H9 (cell line): ENCODE measurements around the gene SPSB3. TPM values are rescaled to one million over a fixed set of nuclear protein-coding genes. Genes with fewer than 3 reads are reported as not detected.

Source experiments
- DNase-seq: peaks from one replicate; pipeline ENCODE4 v3.0.0-alpha.2; 2017
- H2AFZ ChIP-seq: one replicate; pipeline ENCODE4 v1.6.1; 2013; ENCODE audit warnings: mild to moderate bottlenecking, low read length, control low read depth, moderate library complexity
- H2AK5ac ChIP-seq: 2 replicates; pipeline ENCODE4 v1.6.1; 2013; ENCODE audit warnings: low read length, control low read depth, mixed read lengths; ENCODE audit not compliant: insufficient read length
- H2BK120ac ChIP-seq: one replicate; pipeline ENCODE4 v1.6.1; 2013; ENCODE audit warnings: low read depth, mild to moderate bottlenecking, low read length, control low read depth, inconsistent platforms; ENCODE audit not compliant: poor library complexity, severe bottlenecking
- H2BK12ac ChIP-seq: 2 replicates; pipeline ENCODE4 v1.6.1; 2013; ENCODE audit warnings: low read length, control low read depth, mixed read lengths, low read depth; ENCODE audit not compliant: insufficient read length
- H2BK15ac ChIP-seq: 2 replicates; pipeline ENCODE4 v1.6.1; 2013; ENCODE audit warnings: low read depth, low read length, control low read depth
- H2BK20ac ChIP-seq: one replicate; pipeline ENCODE4 v1.6.1; 2013; ENCODE audit warnings: low read depth, mild to moderate bottlenecking, low read length, control low read depth, inconsistent platforms; ENCODE audit not compliant: poor library complexity, severe bottlenecking
- H2BK5ac ChIP-seq: 2 replicates; pipeline ENCODE4 v1.6.1; 2013; ENCODE audit warnings: low read length, control low read depth, mixed read lengths; ENCODE audit not compliant: insufficient read length
- H3K14ac ChIP-seq: 2 replicates; pipeline ENCODE4 v1.6.1; 2013; ENCODE audit warnings: low read length, control low read depth; ENCODE audit not compliant: insufficient read depth
- H3K18ac ChIP-seq: 2 replicates; pipeline ENCODE4 v1.6.1; 2013; ENCODE audit warnings: low read depth, mild to moderate bottlenecking, mixed read lengths, low read length, control low read depth; ENCODE audit not compliant: insufficient read length
- H3K23ac ChIP-seq: 2 replicates; pipeline ENCODE4 v1.6.1; 2013; ENCODE audit warnings: low read length, control low read depth, mixed read lengths, low read depth; ENCODE audit not compliant: insufficient read length
- H3K23me2 ChIP-seq: 2 replicates; pipeline ENCODE4 v1.6.1; 2013; ENCODE audit warnings: low read depth, mild to moderate bottlenecking, mixed read lengths, low read length, control low read depth; ENCODE audit not compliant: insufficient read length, poor library complexity, severe bottlenecking
- H3K27ac ChIP-seq: 2 replicates; pipeline ENCODE4 v1.5.1; 2013; ENCODE audit warnings: low read length, control low read depth, mixed read lengths, low read depth; ENCODE audit not compliant: insufficient read length
- H3K27me3 ChIP-seq: 2 replicates; pipeline ENCODE4 v1.6.1; 2013; ENCODE audit warnings: low read length, control low read depth, inconsistent platforms; ENCODE audit not compliant: insufficient read depth
- H3K4ac ChIP-seq: 2 replicates; pipeline ENCODE4 v1.6.1; 2013; ENCODE audit warnings: low read depth, mild to moderate bottlenecking, control low read depth, inconsistent platforms, low read length, moderate library complexity
- H3K4me1 ChIP-seq: 2 replicates; pipeline ENCODE4 v1.6.1; 2013; ENCODE audit warnings: low read length, control low read depth, inconsistent platforms; ENCODE audit not compliant: insufficient read depth
- H3K4me2 ChIP-seq: 2 replicates; pipeline ENCODE4 v1.6.1; 2013; ENCODE audit warnings: low read length, control low read depth, mixed read lengths; ENCODE audit not compliant: insufficient read length, insufficient read depth
- H3K56ac ChIP-seq: 2 replicates; pipeline ENCODE4 v1.6.1; 2013; ENCODE audit warnings: low read depth, mild to moderate bottlenecking, mixed read lengths, low read length, control low read depth; ENCODE audit not compliant: insufficient read length
- H3K79me1 ChIP-seq: 2 replicates; pipeline ENCODE4 v1.6.1; 2013; ENCODE audit warnings: low read depth, mild to moderate bottlenecking, moderate library complexity, low read length, control low read depth, inconsistent platforms; ENCODE audit not compliant: insufficient read depth, poor library complexity, severe bottlenecking
- H3K79me2 ChIP-seq: 2 replicates; pipeline ENCODE4 v1.6.1; 2013; ENCODE audit warnings: low read length, control low read depth, inconsistent platforms; ENCODE audit not compliant: insufficient read depth
- H3K9ac ChIP-seq: 2 replicates; pipeline ENCODE4 v1.6.1; 2013; ENCODE audit warnings: low read length, control low read depth, mixed read lengths; ENCODE audit not compliant: insufficient read length; ENCODE audit errors: extremely low read depth
- H3K9me3 ChIP-seq: one replicate; pipeline ENCODE4 v1.6.1; 2013; ENCODE audit warnings: low read depth, low read length, inconsistent platforms; ENCODE audit not compliant: control insufficient read depth
- H3T11ph ChIP-seq: one replicate; pipeline ENCODE4 v1.6.1; 2013; ENCODE audit warnings: mild to moderate bottlenecking, low read length, control low read depth, inconsistent platforms
- H4K20me1 ChIP-seq: one replicate; pipeline ENCODE4 v1.6.1; 2013; ENCODE audit not compliant: control insufficient read depth, insufficient read length, insufficient read depth
- H4K5ac ChIP-seq: 2 replicates; pipeline ENCODE4 v1.6.1; 2013; ENCODE audit warnings: low read depth, mild to moderate bottlenecking, mixed read lengths, low read length, control low read depth; ENCODE audit not compliant: insufficient read length
- H4K8ac ChIP-seq: replicated peaks from 2 replicates; pipeline ENCODE4 v1.6.1; 2013; ENCODE audit warnings: low read length, control low read depth, mixed read lengths, low read depth; ENCODE audit not compliant: insufficient read length
- H4K91ac ChIP-seq: 2 replicates; pipeline ENCODE4 v1.6.1; 2013; ENCODE audit warnings: low read depth, mild to moderate bottlenecking, moderate library complexity, mixed read lengths, low read length, control low read depth; ENCODE audit not compliant: insufficient read length
- H3K27ac Mint-ChIP-seq, 3 experiments: 2 replicates in 2 of 3; 3 replicates in 1 of 3; pipeline ENCODE4 v1.8.0; 2020 to 2021; ENCODE audit warnings: mixed read lengths in 3 of 3, mild to moderate bottlenecking in 1 of 3, moderate library complexity in 1 of 3
- H3K27me3 Mint-ChIP-seq: 2 replicates; pipeline ENCODE4 v1.8.0; 2021; ENCODE audit warnings: low read depth, mild to moderate bottlenecking, moderate library complexity, mixed read lengths
- H3K36me3 Mint-ChIP-seq, 3 experiments: 2 replicates in 2 of 3; 3 replicates in 1 of 3; pipeline ENCODE4 v1.8.0; 2020 to 2021; ENCODE audit warnings: low read depth in 3 of 3, mixed read lengths in 3 of 3; ENCODE audit not compliant: insufficient read depth in 1 of 3
- H3K4me1 Mint-ChIP-seq, 2 experiments: 2 replicates each; pipeline ENCODE4 v1.8.0; 2020; ENCODE audit warnings: mixed read lengths in 2 of 2
- H3K4me3 Mint-ChIP-seq, 2 experiments: 2 replicates in 1 of 2; 3 replicates in 1 of 2; pipeline ENCODE4 v1.8.0; 2020 to 2021; ENCODE audit warnings: mild to moderate bottlenecking in 2 of 2, mixed read lengths in 2 of 2, moderate library complexity in 1 of 2
- H3K9me3 Mint-ChIP-seq, 2 experiments: 2 replicates in 1 of 2; 3 replicates in 1 of 2; pipeline ENCODE4 v1.8.0; 2020; ENCODE audit warnings: mild to moderate bottlenecking in 2 of 2, mixed read lengths in 2 of 2, moderate library complexity in 1 of 2
- WGBS: extraction: QIAGEN DNeasy Blood & Tissue Kit; methylation state at CpG from one replicate; pipeline ENCODE4 v1.1.7; 2013; ENCODE audit warnings: missing lambda C conversion rate, low lambda C conversion rate, mixed read lengths; ENCODE audit not compliant: insufficient read length; ENCODE audit errors: extremely low coverage; 5-methylcytosine and 5-hydroxymethylcytosine counted together
- total RNA-seq: library from RNA; stranded (reverse); gene quantifications from 2 replicates; pipeline ENCODE4 v1.2.1, GENCODE V29; 2021
- TF ChIP-seq, protein P1 (sequence below): fragments of 200-600 bp; sonication (generic); conservative IDR thresholded peaks from 3 replicates; pipeline ENCODE4 v1.8.0; 2021; ENCODE audit warnings: antibody characterized with exemption, mild to moderate bottlenecking

SPSB3 gene
- total RNA-seq, 1 experiment from 2014 or later = 19.9 TPM

DNA sequence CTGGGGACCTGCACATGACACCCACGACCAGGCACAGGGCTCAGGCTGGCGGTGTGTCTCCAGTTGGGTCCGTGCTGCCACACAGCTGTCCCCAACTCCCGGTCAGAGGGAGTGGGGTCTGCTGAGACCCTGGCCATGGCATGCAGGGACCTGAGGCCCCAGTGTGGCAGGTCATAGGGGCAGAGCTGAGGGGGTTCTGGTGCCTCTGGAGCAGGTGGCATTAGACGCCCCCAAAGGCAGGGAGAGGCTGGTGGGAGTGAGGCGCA lies 4.6 kb upstream of the SPSB3 start:
- no CpG with 5 or more reads among the region's 6 CpGs for WGBS
- H2BK12ac ChIP-seq = no peak overlapping the region
- no peak overlapping the region for H3T11ph ChIP-seq
- H2AFZ ChIP-seq = no peak overlapping the region
- H3K79me1 ChIP-seq = peaks cover 5% of the 10 kb centered on the region
- H3K18ac ChIP-seq = no peak overlapping the region
- DNase-seq = no peak
- no peak overlapping the region for H2BK5ac ChIP-seq
- H3K27me3 ChIP-seq = no peaks in the 10 kb centered on the region
- H3K27me3 Mint-ChIP-seq = no peaks in the 10 kb centered on the region
- H2BK20ac ChIP-seq = no peak overlapping the region
- no peaks in the 10 kb centered on the region for H3K9me3 ChIP-seq
- H2BK120ac ChIP-seq = no peak overlapping the region
- no peak overlapping the region for H3K23ac ChIP-seq
- no peak overlapping the region for H3K14ac ChIP-seq
- H3K27ac Mint-ChIP-seq = no peak overlapping the region
- H3K4me2 ChIP-seq = no peak overlapping the region
- H3K27ac ChIP-seq = no peak overlapping the region
- no peak overlapping the region for H4K91ac ChIP-seq
- H3K4me1 ChIP-seq = no peaks in the 10 kb centered on the region; the same call in 1 of the 2 replicates
- no peak overlapping the region for H4K8ac ChIP-seq
- no peaks in the 10 kb centered on the region for H3K9me3 Mint-ChIP-seq
- no peak overlapping the region for H2BK15ac ChIP-seq
- no peak overlapping the region for H3K9ac ChIP-seq
- H4K5ac ChIP-seq = no peak overlapping the region
- no peaks in the 10 kb centered on the region for H4K20me1 ChIP-seq
- H3K4ac ChIP-seq = no peak overlapping the region
- TF ChIP-seq, protein P1, sequence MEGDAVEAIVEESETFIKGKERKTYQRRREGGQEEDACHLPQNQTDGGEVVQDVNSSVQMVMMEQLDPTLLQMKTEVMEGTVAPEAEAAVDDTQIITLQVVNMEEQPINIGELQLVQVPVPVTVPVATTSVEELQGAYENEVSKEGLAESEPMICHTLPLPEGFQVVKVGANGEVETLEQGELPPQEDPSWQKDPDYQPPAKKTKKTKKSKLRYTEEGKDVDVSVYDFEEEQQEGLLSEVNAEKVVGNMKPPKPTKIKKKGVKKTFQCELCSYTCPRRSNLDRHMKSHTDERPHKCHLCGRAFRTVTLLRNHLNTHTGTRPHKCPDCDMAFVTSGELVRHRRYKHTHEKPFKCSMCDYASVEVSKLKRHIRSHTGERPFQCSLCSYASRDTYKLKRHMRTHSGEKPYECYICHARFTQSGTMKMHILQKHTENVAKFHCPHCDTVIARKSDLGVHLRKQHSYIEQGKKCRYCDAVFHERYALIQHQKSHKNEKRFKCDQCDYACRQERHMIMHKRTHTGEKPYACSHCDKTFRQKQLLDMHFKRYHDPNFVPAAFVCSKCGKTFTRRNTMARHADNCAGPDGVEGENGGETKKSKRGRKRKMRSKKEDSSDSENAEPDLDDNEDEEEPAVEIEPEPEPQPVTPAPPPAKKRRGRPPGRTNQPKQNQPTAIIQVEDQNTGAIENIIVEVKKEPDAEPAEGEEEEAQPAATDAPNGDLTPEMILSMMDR = no peak
- peaks cover 5 to 17% (median 15%) of the 10 kb centered on the region in 3 experiments; a peak in 6 of 7 replicates for H3K36me3 Mint-ChIP-seq
- no peak overlapping the region for H3K4me3 Mint-ChIP-seq
- H3K79me2 ChIP-seq = peaks cover 8% of the 10 kb centered on the region; the same call in 1 of the 2 replicates
- H3K4me1 Mint-ChIP-seq = peaks cover 0 to 6% of the 10 kb centered on the region in 2 experiments; a peak in 1 of 4 replicates
- H2AK5ac ChIP-seq = no peak overlapping the region
- no peak overlapping the region for H3K56ac ChIP-seq
- no peaks in the 10 kb centered on the region for H3K23me2 ChIP-seq
